OCI-LY7 (cell line): ENCODE measurements around the gene IKBKE. TPM values are rescaled to one million over a fixed set of nuclear protein-coding genes. Genes with fewer than 3 reads are reported as not detected.

Experiments used
- BruUV-seq: library from RNA; stranded (reverse); fragments of 400-500 nt; replicated peaks from 2 replicates; lab custom pipeline; 2021; lab: Mats Ljungman, UMichigan
- CTCF ChIA-PET: fragments of 300-600 bp; sonication (Branson Sonifier 250); formaldehyde crosslinking; loops from one replicate; lab custom pipeline; 2022; ENCODE audit warnings: antibody characterized with exemption; ENCODE audit not compliant: unreplicated experiment; lab: Charles Lee
- POLR2A ChIA-PET: fragments of 300-600 bp; sonication (Branson Sonifier 250); formaldehyde crosslinking; loops from one replicate; lab custom pipeline; 2022; ENCODE audit warnings: antibody characterized with exemption; lab: Charles Lee
- DNase-seq: peaks from one replicate; pipeline ENCODE4 v3.0.0-alpha.2; 2015; ENCODE audit warnings: low spot score
- H2AFZ ChIP-seq: fragments of 200-600 bp; sonication (generic), shearing (Covaris generic); 2 replicates; pipeline ENCODE4 v1.6.1; 2014; ENCODE audit warnings: mild to moderate bottlenecking, antibody characterized with exemption, low read length, moderate library complexity
- H3K27ac ChIP-seq: fragments of 200-600 bp; sonication (generic); 2 replicates; pipeline ENCODE4 v1.5.1; 2014; ENCODE audit warnings: mixed run types, low read depth, mild to moderate bottlenecking, moderate library complexity, low read length, inconsistent platforms; ENCODE audit not compliant: poor library complexity, severe bottlenecking
- H3K36me3 ChIP-seq: fragments of 200-600 bp; sonication (generic); 2 replicates; pipeline ENCODE4 v1.6.1; 2014; ENCODE audit warnings: mild to moderate bottlenecking, antibody characterized with exemption, low read length, moderate library complexity, mixed read lengths; ENCODE audit not compliant: insufficient read depth
- H3K4me1 ChIP-seq: fragments of 200-600 bp; sonication (generic); 2 replicates; pipeline ENCODE4 v1.5.1; 2014; ENCODE audit warnings: mild to moderate bottlenecking, low read length; ENCODE audit not compliant: insufficient read depth, poor library complexity, severe bottlenecking
- H3K4me2 ChIP-seq: fragments of 200-600 bp; sonication (generic); 2 replicates; pipeline ENCODE4 v1.6.1; 2014; ENCODE audit warnings: mild to moderate bottlenecking, low read length
- H3K4me3 ChIP-seq: fragments of 200-600 bp; sonication (generic); 2 replicates; pipeline ENCODE4 v1.5.1; 2014; ENCODE audit warnings: mild to moderate bottlenecking, low read depth, low read length; ENCODE audit not compliant: poor library complexity, severe bottlenecking
- H3K79me2 ChIP-seq: fragments of 200-600 bp; sonication (generic); 2 replicates; pipeline ENCODE4 v1.6.1; 2016; ENCODE audit warnings: low read depth, mild to moderate bottlenecking, low read length, moderate library complexity, mixed read lengths; ENCODE audit not compliant: insufficient read depth
- H3K9me2 ChIP-seq: fragments of 200-600 bp; sonication (generic); 2 replicates; pipeline ENCODE4 v1.6.1; 2016; ENCODE audit warnings: mild to moderate bottlenecking, low read length, mixed read lengths; ENCODE audit not compliant: insufficient read depth
- H3K9me3 ChIP-seq: fragments of 200-600 bp; sonication (generic); 2 replicates; pipeline ENCODE4 v1.6.1; 2014; ENCODE audit warnings: mild to moderate bottlenecking, mixed run types, low read length, mixed read lengths
- H4K20me1 ChIP-seq: fragments of 200-600 bp; sonication (generic); 2 replicates; pipeline ENCODE4 v1.6.1; 2014; ENCODE audit warnings: mild to moderate bottlenecking, antibody characterized with exemption, low read length, moderate library complexity, mixed read lengths; ENCODE audit not compliant: insufficient read depth
- CTCF ChIP-seq: fragments of 200-600 bp; sonication (generic); conservative IDR thresholded peaks from 2 replicates; pipeline ENCODE4 v1.5.1; 2014; ENCODE audit warnings: mild to moderate bottlenecking, antibody characterized with exemption, low read length, moderate library complexity, mixed read lengths
- EZH2phosphoT487 ChIP-seq: fragments of 200-600 bp; sonication (generic); IDR thresholded peaks from 2 replicates; pipeline ENCODE4 v1.6.1; 2018; ENCODE audit warnings: low read depth, borderline replicate concordance, mild to moderate bottlenecking, mixed run types, antibody characterized with exemption, low read length, moderate library complexity, mixed read lengths
- intact Hi-C: fragments of 100-400 bp; cut with micrococcal nuclease; formaldehyde crosslinking; loops from one replicate; pipeline ENCODE4 v1.10.0; 2022; ENCODE audit not compliant: unreplicated experiment
- total RNA-seq, 2 experiments: library from RNA; depleted of rRNA in 1 of 2; stranded (reverse); fragments of >200 nt in 1 of 2; shearing (Covaris generic) in 1 of 2; gene quantifications; 2 replicates each; pipeline ENCODE4 v1.2.3, GENCODE V29; 2014 to 2022

The IKBKE gene
- total RNA-seq, 2 experiments from 2014 or later: 23.9 to 38.5 TPM

DNA sequence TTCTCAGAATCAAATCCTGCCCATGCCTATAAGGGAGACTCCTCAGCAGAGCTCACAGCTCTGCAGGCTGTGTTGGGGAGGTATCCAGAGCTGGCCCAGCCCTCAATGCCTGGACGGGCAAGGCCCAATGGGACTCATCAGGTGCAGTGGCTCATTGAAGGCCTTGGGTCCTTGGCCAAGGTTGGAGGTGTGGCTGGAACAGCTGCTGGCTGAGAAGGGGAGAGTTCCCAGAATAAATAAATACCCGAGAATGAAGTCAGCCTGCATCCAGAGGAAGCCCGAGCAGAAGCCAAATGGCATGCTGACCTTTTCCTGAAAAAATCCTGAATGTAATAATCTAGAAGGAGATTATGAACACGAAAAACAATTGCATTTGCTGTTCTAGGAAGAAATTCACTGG, 25.2 kb upstream of the IKBKE start:
- ChIA-PET POLR2A (no interaction called here), CTCF (no interaction called here)
- Histone ChIP-seq H3K27ac (no peak overlapping the region), H3K36me3 (peaks cover 14% of the 10 kb centered on the region; the same call in 1 of the 2 replicates), H3K4me2 (no peak overlapping the region), H4K20me1 (no peaks in the 10 kb centered on the region), H2AFZ (no peak overlapping the region), H3K79me2 (no peaks in the 10 kb centered on the region), H3K4me3 (no peak overlapping the region), H3K4me1 (no peaks in the 10 kb centered on the region), H3K9me2 (no peaks in the 10 kb centered on the region), H3K9me3 (no peaks in the 10 kb centered on the region)
- TF ChIP-seq EZH2phosphoT487 (no peak), CTCF (no peak)
- intact Hi-C loops: no loop called here
- BruUV-seq: no TSS peak
- no peak for DNase-seq

GRCh38 chr1:206445911-206446356, 24.3 kb upstream of the IKBKE start:
- intact Hi-C loops: no loop called here
- Histone ChIP-seq H4K20me1 (no peaks in the 10 kb centered on the region), H3K27ac (no peak overlapping the region), H3K4me2 (no peak overlapping the region), H3K4me1 (no peaks in the 10 kb centered on the region), H3K9me3 (no peaks in the 10 kb centered on the region), H3K79me2 (no peaks in the 10 kb centered on the region), H3K9me2 (no peaks in the 10 kb centered on the region), H2AFZ (no peak overlapping the region), H3K36me3 (peaks cover 20% of the 10 kb centered on the region; the same call in 1 of the 2 replicates), H3K4me3 (no peak overlapping the region)
- no TSS peak for BruUV-seq
- CTCF ChIA-PET: interaction anchor here (0.6 kb wide), 1 partner anchor 1846 kb away, joined by 3 read pairs; no protein-coding TSS in a partner anchor
- POLR2A ChIA-PET: no interaction called here
- TF ChIP-seq EZH2phosphoT487 (no peak), CTCF (no peak)
- no peak for DNase-seq

GRCh38 chr1:206446688-206447421, 23.4 kb upstream of the IKBKE start:
- Histone ChIP-seq H3K4me3 (no peak overlapping the region), H3K36me3 (peaks cover 17% of the 10 kb centered on the region; the same call in 1 of the 2 replicates), H2AFZ (no peak overlapping the region), H3K4me1 (no peaks in the 10 kb centered on the region), H4K20me1 (no peaks in the 10 kb centered on the region), H3K79me2 (no peaks in the 10 kb centered on the region), H3K27ac (no peak overlapping the region), H3K9me2 (no peaks in the 10 kb centered on the region), H3K9me3 (no peaks in the 10 kb centered on the region), H3K4me2 (no peak overlapping the region)
- CTCF ChIA-PET: no interaction called here
- DNase-seq: no peak
- POLR2A ChIA-PET: interaction anchor here (0.8 kb wide), 1 partner anchor 33 kb away, joined by 3 read pairs; no protein-coding TSS in a partner anchor
- TF ChIP-seq EZH2phosphoT487 (no peak), CTCF (no peak)
- no TSS peak for BruUV-seq
- intact Hi-C loops: no loop called here
